IMR-90 (cell line): ENCODE results near the gene ZNF618. TPM values are rescaled to one million over a fixed set of nuclear protein-coding genes. Genes with fewer than 3 reads are reported as not detected.

Source experiments
- ATAC-seq: fragments of 200-7000 bp; cut with Tn5 transposase; 2 replicates; pipeline ENCODE4 v1.9.1; 2020; ENCODE audit warnings: low read depth, mild to moderate bottlenecking, moderate library complexity
- BruUV-seq: library from RNA; stranded (reverse); fragments of 400-500 nt; replicated peaks from 2 replicates; lab custom pipeline; 2021; lab: Mats Ljungman, UMichigan
- CTCF ChIA-PET: fragments of 300-600 bp; formaldehyde crosslinking; extraction: SDS; loops from one replicate; lab custom pipeline; 2021; ENCODE audit warnings: antibody characterized with exemption; lab: Yijun Ruan, JAX
- POLR2A ChIA-PET: fragments of 300-600 bp; sonication (Branson Sonifier 250); formaldehyde crosslinking; loops from one replicate; lab custom pipeline; 2022; ENCODE audit warnings: antibody characterized with exemption; ENCODE audit not compliant: unreplicated experiment; lab: Charles Lee
- DNase-seq: peaks from one replicate; pipeline ENCODE4 v3.0.0; 2013
- H2AFZ ChIP-seq: replicated peaks from 2 replicates; pipeline ENCODE3; 2013; ENCODE audit warnings: low read length, mild to moderate bottlenecking; ENCODE audit not compliant: poor library complexity
- H2AK5ac ChIP-seq: 2 replicates; pipeline ENCODE4 v1.6.1; 2013; ENCODE audit warnings: low read depth, low read length, inconsistent platforms
- H2AK9ac ChIP-seq: replicated peaks from 2 replicates; pipeline ENCODE3; 2013; ENCODE audit warnings: mild to moderate bottlenecking, low read depth, low read length, moderate library complexity; ENCODE audit not compliant: poor library complexity
- H2BK120ac ChIP-seq: 2 replicates; pipeline ENCODE4 v1.6.1; 2013; ENCODE audit warnings: low read depth, low read length, inconsistent platforms
- H2BK15ac ChIP-seq: 3 replicates; pipeline ENCODE4 v1.6.1; 2013; ENCODE audit warnings: low read depth, low read length, inconsistent platforms
- H2BK20ac ChIP-seq: 2 replicates; pipeline ENCODE4 v1.6.1; 2013; ENCODE audit warnings: low read depth, mild to moderate bottlenecking, inconsistent platforms, low read length, moderate library complexity
- H2BK5ac ChIP-seq: 2 replicates; pipeline ENCODE4 v1.6.1; 2013; ENCODE audit warnings: mild to moderate bottlenecking, low read depth, low read length, inconsistent platforms; ENCODE audit not compliant: poor library complexity, severe bottlenecking
- H3K14ac ChIP-seq: replicated peaks from 2 replicates; pipeline ENCODE4 v1.6.1; 2013; ENCODE audit warnings: low read depth, low read length, inconsistent platforms
- H3K18ac ChIP-seq: 2 replicates; pipeline ENCODE4 v1.6.1; 2013; ENCODE audit warnings: low read depth, low read length, control low read depth
- H3K23ac ChIP-seq: 2 replicates; pipeline ENCODE4 v1.6.1; 2013; ENCODE audit warnings: low read depth, low read length, inconsistent platforms
- H3K27ac ChIP-seq: 2 replicates; pipeline ENCODE4 v1.5.1; 2013; ENCODE audit warnings: mild to moderate bottlenecking, control low read depth, low read length; ENCODE audit not compliant: insufficient read depth
- H3K27me3 ChIP-seq: 2 replicates; pipeline ENCODE4 v1.6.1; 2013; ENCODE audit warnings: low read length; ENCODE audit not compliant: control insufficient read depth, insufficient read depth
- H3K36me3 ChIP-seq: 2 replicates; pipeline ENCODE4 v1.6.1; 2013; ENCODE audit warnings: low read length, mixed read lengths; ENCODE audit not compliant: control insufficient read depth, insufficient read depth
- H3K4ac ChIP-seq: 2 replicates; pipeline ENCODE4 v1.6.1; 2013; ENCODE audit warnings: low read depth, low read length, inconsistent platforms
- H3K4me1 ChIP-seq: 2 replicates; pipeline ENCODE4 v1.6.1; 2013; ENCODE audit warnings: low read length, mixed read lengths; ENCODE audit not compliant: control insufficient read depth, insufficient read depth
- H3K4me2 ChIP-seq: 2 replicates; pipeline ENCODE4 v1.6.1; 2013; ENCODE audit warnings: low read depth, mild to moderate bottlenecking, control low read depth, low read length, moderate library complexity
- H3K4me3 ChIP-seq: 2 replicates; pipeline ENCODE4 v1.5.1; 2013; ENCODE audit warnings: low read depth, mild to moderate bottlenecking, control low read depth, low read length, moderate library complexity; ENCODE audit not compliant: insufficient read depth
- H3K56ac ChIP-seq: 2 replicates; pipeline ENCODE4 v1.6.1; 2013; ENCODE audit warnings: low read length, inconsistent platforms; ENCODE audit not compliant: insufficient read depth; ENCODE audit errors: extremely low read depth
- H3K79me1 ChIP-seq, 2 experiments: 2 replicates each; pipeline ENCODE4 v1.6.1; 2013; ENCODE audit warnings: low read length in 2 of 2, inconsistent platforms in 1 of 2, low read depth in 1 of 2
- H3K9ac ChIP-seq: 2 replicates; pipeline ENCODE4 v1.6.1; 2013; ENCODE audit warnings: low read depth, low read length, control low read depth
- H3K9me1 ChIP-seq: 2 replicates; pipeline ENCODE4 v1.6.1; 2013; ENCODE audit warnings: low read length, inconsistent platforms; ENCODE audit not compliant: insufficient read depth
- H3K9me3 ChIP-seq: 2 replicates; pipeline ENCODE4 v1.6.1; 2013; ENCODE audit warnings: low read length; ENCODE audit not compliant: control insufficient read depth, insufficient read depth
- H4K20me1 ChIP-seq: 2 replicates; pipeline ENCODE4 v1.6.1; 2013; ENCODE audit warnings: low read length, inconsistent platforms; ENCODE audit not compliant: insufficient read depth
- H4K5ac ChIP-seq: 2 replicates; pipeline ENCODE4 v1.6.1; 2013; ENCODE audit warnings: mild to moderate bottlenecking, low read depth, low read length, control low read depth
- H4K8ac ChIP-seq, 2 experiments: 2 replicates each; pipeline ENCODE4 v1.6.1; 2013; ENCODE audit warnings: low read depth in 2 of 2, low read length in 2 of 2, control low read depth in 1 of 2, inconsistent platforms in 1 of 2
- H4K91ac ChIP-seq: 2 replicates; pipeline ENCODE4 v1.6.1; 2013; ENCODE audit warnings: low read depth, low read length, inconsistent platforms; ENCODE audit not compliant: insufficient read depth
- BHLHE40 ChIP-seq: fragments of 150-350 bp; IDR thresholded peaks from 2 replicates; pipeline ENCODE4 v1.6.1; 2016; ENCODE audit warnings: mild to moderate bottlenecking, low read depth, low read length
- MAFK ChIP-seq: IDR thresholded peaks from 2 replicates; pipeline ENCODE4 v1.6.1; 2012; ENCODE audit warnings: low read depth, low read length, improper control_type of control experiment
- MAZ ChIP-seq: IDR thresholded peaks from 2 replicates; pipeline ENCODE4 v1.6.1; 2012; ENCODE audit warnings: low read depth, mild to moderate bottlenecking, low read length, improper control_type of control experiment, moderate library complexity, borderline replicate concordance
- NFE2L2 ChIP-seq: fragments of 150-350 bp; IDR thresholded peaks from 2 replicates; pipeline ENCODE4 v1.6.1; 2016; ENCODE audit warnings: low read depth, mild to moderate bottlenecking, low read length
- POLR2A ChIP-seq: IDR thresholded peaks from 2 replicates; pipeline ENCODE4 v1.6.1; 2012; ENCODE audit warnings: mild to moderate bottlenecking, low read depth, low read length
- RAD21 ChIP-seq: IDR thresholded peaks from 2 replicates; pipeline ENCODE4 v1.6.1; 2012; ENCODE audit warnings: low read length, improper control_type of control experiment
- RCOR1 ChIP-seq: IDR thresholded peaks from 2 replicates; pipeline ENCODE4 v1.6.1; 2012; ENCODE audit warnings: mild to moderate bottlenecking, low read length, improper control_type of control experiment; ENCODE audit not compliant: insufficient replicate concordance
- RFX5 ChIP-seq: IDR thresholded peaks from 2 replicates; pipeline ENCODE4 v1.8.0; 2012; ENCODE audit warnings: low read depth, mild to moderate bottlenecking, low read length, moderate library complexity
- SMC3 ChIP-seq: fragments of 150-350 bp; IDR thresholded peaks from 2 replicates; pipeline ENCODE4 v1.6.1; 2016; ENCODE audit warnings: low read depth, mild to moderate bottlenecking, antibody characterized with exemption, low read length, moderate library complexity
- USF2 ChIP-seq: fragments of 150-350 bp; IDR thresholded peaks from 2 replicates; pipeline ENCODE4 v1.6.1; 2017; ENCODE audit warnings: mild to moderate bottlenecking, antibody characterized with exemption, low read length, low read depth
- WGBS, 2 experiments: methylation state at CpG; one replicate each; pipeline versions ENCODE4 v1.1.5 to v1.1.7; 2013; ENCODE audit warnings: missing lambda C conversion rate in 2 of 2; ENCODE audit not compliant: insufficient read length in 1 of 2; ENCODE audit errors: extremely low coverage in 2 of 2; 5-methylcytosine and 5-hydroxymethylcytosine counted together
- dilution Hi-C: fragments of 300-500 bp; cut with HindIII; formaldehyde crosslinking; loops from one replicate; pipeline ENCODE4 v1.14.3; 2018; ENCODE audit warnings: low sequenced_read_pairs; ENCODE audit not compliant: unreplicated experiment
- in situ Hi-C: fragments of 300-500 bp; cut with MboI; formaldehyde crosslinking; loops from 3 replicates; pipeline ENCODE4 v1.14.3; 2019; ENCODE audit warnings: low sequenced_read_pairs, inconsistent platforms, mixed read lengths
- intact Hi-C: fragments of 100-400 bp; cut with micrococcal nuclease; formaldehyde crosslinking; loops from 2 replicates; pipeline ENCODE4 v1.10.0; 2022
- polyA plus RNA-seq, 3 experiments: library from polyadenylated mRNA; depleted of rRNA; stranded (reverse); fragments of >200 nt; gene quantifications; 2 replicates each; pipeline ENCODE4 v1.2.3, GENCODE V29; 2012; ENCODE audit warnings: low replicate concordance in 1 of 3
- total RNA-seq: library from RNA; depleted of rRNA; stranded (reverse); fragments of >200 nt; gene quantifications from 2 replicates; pipeline ENCODE4 v1.2.3, GENCODE V29; 2012
- TF ChIP-seq, protein P1 (sequence below): fragments of 150-350 bp; IDR thresholded peaks from 2 replicates; pipeline ENCODE4 v1.6.1; 2016; ENCODE audit warnings: low read depth, mild to moderate bottlenecking, low read length, moderate library complexity, borderline replicate concordance
- TF ChIP-seq, protein P2 (sequence below): conservative IDR thresholded peaks from 2 replicates; pipeline ENCODE4 v1.5.1; 2012; ENCODE audit warnings: mild to moderate bottlenecking, low read depth, low read length, improper control_type of control experiment

ZNF618 gene
- total and polyA plus RNA-seq, 2 of the 4 experiments (the other 2 are of a cell fraction): 8.2 to 9.4 TPM

DNA sequence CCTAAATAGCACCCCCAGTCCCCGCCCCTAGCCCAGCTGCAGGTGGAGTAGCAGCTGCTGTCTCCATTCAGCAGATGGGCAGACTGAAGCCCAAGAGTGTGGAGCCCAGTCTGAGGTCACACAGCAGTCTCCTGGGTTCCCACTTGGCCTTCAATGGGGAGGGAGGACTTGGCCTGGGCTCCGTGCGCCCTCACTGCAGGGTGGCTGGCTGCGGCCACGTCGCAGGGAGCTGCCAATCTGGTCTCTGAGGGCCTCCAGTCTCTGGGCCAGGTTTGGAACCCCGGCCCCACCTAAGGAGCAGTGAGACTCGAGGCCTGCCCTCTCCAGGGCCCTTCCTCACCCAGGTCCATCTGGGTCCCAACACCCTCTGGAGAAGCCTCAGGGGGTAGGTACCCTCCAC lies 215.6 kb downstream of the ZNF618 start:
- H3K9me3 ChIP-seq: no peaks in the 10 kb centered on the region
- H3K23ac ChIP-seq: no peak overlapping the region
- H4K5ac ChIP-seq: no peak overlapping the region
- in situ Hi-C loops (no loop called here), intact Hi-C loops (no loop called here), dilution Hi-C loops (no loop called here)
- no TSS peak for BruUV-seq
- H3K4me2 ChIP-seq: no peak overlapping the region
- H3K27ac ChIP-seq: no peak overlapping the region
- no peak overlapping the region for H3K14ac ChIP-seq
- no peaks in the 10 kb centered on the region for H3K79me1 ChIP-seq
- H3K4me3 ChIP-seq: no peak overlapping the region
- ATAC-seq (no peak), DNase-seq (no peak)
- H2BK5ac ChIP-seq: no peak overlapping the region
- TF ChIP-seq RAD21 (no peak), MAFK (no peak), RFX5 (no peak), MAZ (no peak), USF2 (no peak), NFE2L2 (no peak), SMC3 (no peak), BHLHE40 (no peak), POLR2A (no peak), RCOR1 (no peak)
- TF ChIP-seq, protein P1, sequence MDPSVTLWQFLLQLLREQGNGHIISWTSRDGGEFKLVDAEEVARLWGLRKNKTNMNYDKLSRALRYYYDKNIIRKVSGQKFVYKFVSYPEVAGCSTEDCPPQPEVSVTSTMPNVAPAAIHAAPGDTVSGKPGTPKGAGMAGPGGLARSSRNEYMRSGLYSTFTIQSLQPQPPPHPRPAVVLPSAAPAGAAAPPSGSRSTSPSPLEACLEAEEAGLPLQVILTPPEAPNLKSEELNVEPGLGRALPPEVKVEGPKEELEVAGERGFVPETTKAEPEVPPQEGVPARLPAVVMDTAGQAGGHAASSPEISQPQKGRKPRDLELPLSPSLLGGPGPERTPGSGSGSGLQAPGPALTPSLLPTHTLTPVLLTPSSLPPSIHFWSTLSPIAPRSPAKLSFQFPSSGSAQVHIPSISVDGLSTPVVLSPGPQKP: no peak
- TF ChIP-seq, protein P2, sequence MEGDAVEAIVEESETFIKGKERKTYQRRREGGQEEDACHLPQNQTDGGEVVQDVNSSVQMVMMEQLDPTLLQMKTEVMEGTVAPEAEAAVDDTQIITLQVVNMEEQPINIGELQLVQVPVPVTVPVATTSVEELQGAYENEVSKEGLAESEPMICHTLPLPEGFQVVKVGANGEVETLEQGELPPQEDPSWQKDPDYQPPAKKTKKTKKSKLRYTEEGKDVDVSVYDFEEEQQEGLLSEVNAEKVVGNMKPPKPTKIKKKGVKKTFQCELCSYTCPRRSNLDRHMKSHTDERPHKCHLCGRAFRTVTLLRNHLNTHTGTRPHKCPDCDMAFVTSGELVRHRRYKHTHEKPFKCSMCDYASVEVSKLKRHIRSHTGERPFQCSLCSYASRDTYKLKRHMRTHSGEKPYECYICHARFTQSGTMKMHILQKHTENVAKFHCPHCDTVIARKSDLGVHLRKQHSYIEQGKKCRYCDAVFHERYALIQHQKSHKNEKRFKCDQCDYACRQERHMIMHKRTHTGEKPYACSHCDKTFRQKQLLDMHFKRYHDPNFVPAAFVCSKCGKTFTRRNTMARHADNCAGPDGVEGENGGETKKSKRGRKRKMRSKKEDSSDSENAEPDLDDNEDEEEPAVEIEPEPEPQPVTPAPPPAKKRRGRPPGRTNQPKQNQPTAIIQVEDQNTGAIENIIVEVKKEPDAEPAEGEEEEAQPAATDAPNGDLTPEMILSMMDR: no peak
- POLR2A ChIA-PET: interaction anchor here (0.6 kb wide), 1 partner anchor 401 kb away, joined by 3 read pairs; no protein-coding TSS in a partner anchor
- 87% methylated on average over 3 of the region's 8 CpGs; no CpG with 5 or more reads in 1 of the 2 experiments for whole genome bisulfite sequencing, 2 experiments
- H2AFZ ChIP-seq: no peak overlapping the region
- no peak overlapping the region for H3K56ac ChIP-seq
- no peak overlapping the region for H2AK9ac ChIP-seq
- H3K4ac ChIP-seq: no peak overlapping the region
- H3K9me1 ChIP-seq: no peaks in the 10 kb centered on the region
- no peak overlapping the region for H4K91ac ChIP-seq
- H3K4me1 ChIP-seq: no peaks in the 10 kb centered on the region
- no peak overlapping the region for H4K8ac ChIP-seq
- H4K20me1 ChIP-seq: no peaks in the 10 kb centered on the region
- no peak overlapping the region for H3K18ac ChIP-seq
- H3K36me3 ChIP-seq: no peaks in the 10 kb centered on the region
- CTCF ChIA-PET: no interaction called here
- H2BK120ac ChIP-seq: no peak overlapping the region
- H2BK15ac ChIP-seq: no peak overlapping the region
- no peak overlapping the region for H2BK20ac ChIP-seq
- peaks cover 66% of the 10 kb centered on the region for H3K27me3 ChIP-seq
- no peak overlapping the region for H2AK5ac ChIP-seq
- H3K9ac ChIP-seq: no peak overlapping the region
